Calu3 (cell line): ENCODE measurements around the gene NT5DC4. TPM values are rescaled to one million over a fixed set of nuclear protein-coding genes. Genes with fewer than 3 reads are reported as not detected.

ENCODE experiments used
- BruUV-seq: library from RNA; stranded (reverse); fragments of 400-500 nt; replicated peaks from 2 replicates; lab custom pipeline; 2021; lab: Mats Ljungman, UMichigan
- CTCF ChIA-PET: fragments of 300-600 bp; sonication (Branson Sonifier 250); formaldehyde crosslinking; loops from one replicate; lab custom pipeline; 2022; ENCODE audit warnings: antibody characterized with exemption; lab: Charles Lee
- DNase-seq: peaks from one replicate; pipeline ENCODE4 v3.0.0; 2022
- H3K27ac Mint-ChIP-seq: one replicate; pipeline ENCODE4 v1.8.0; 2022; ENCODE audit warnings: mixed read lengths; ENCODE audit not compliant: unreplicated experiment
- H3K27me3 Mint-ChIP-seq: one replicate; pipeline ENCODE4 v1.8.0; 2022; ENCODE audit warnings: mixed read lengths; ENCODE audit not compliant: unreplicated experiment
- H3K36me3 Mint-ChIP-seq: one replicate; pipeline ENCODE4 v1.8.0; 2022; ENCODE audit warnings: mild to moderate bottlenecking, moderate library complexity, mixed read lengths; ENCODE audit not compliant: insufficient read depth, unreplicated experiment
- H3K4me1 Mint-ChIP-seq: one replicate; pipeline ENCODE4 v1.8.0; 2022; ENCODE audit warnings: mild to moderate bottlenecking, low read depth, mixed read lengths; ENCODE audit not compliant: unreplicated experiment
- H3K4me3 Mint-ChIP-seq: one replicate; pipeline ENCODE4 v1.8.0; 2022; ENCODE audit warnings: mild to moderate bottlenecking, low read depth, moderate library complexity, mixed read lengths; ENCODE audit not compliant: unreplicated experiment
- H3K9me3 Mint-ChIP-seq: one replicate; pipeline ENCODE4 v1.8.0; 2022; ENCODE audit warnings: low read depth, mixed read lengths; ENCODE audit not compliant: unreplicated experiment
- intact Hi-C: fragments of 100-400 bp; cut with micrococcal nuclease; formaldehyde crosslinking; loops from one replicate; pipeline ENCODE4 v1.10.0; 2022; ENCODE audit not compliant: unreplicated experiment
- total RNA-seq: library from RNA; stranded (reverse); gene quantifications from 2 replicates; pipeline ENCODE4 v1.2.3, GENCODE V29; 2022
- TF ChIP-seq, protein P1 (sequence below): fragments of 200-600 bp; IDR thresholded peaks from one replicate; pipeline ENCODE4 v1.8.0; 2022; ENCODE audit warnings: antibody characterized with exemption; ENCODE audit not compliant: unreplicated experiment

Gene NT5DC4
- total RNA-seq, 1 experiment from 2014 or later, result 10.1 TPM

DNA sequence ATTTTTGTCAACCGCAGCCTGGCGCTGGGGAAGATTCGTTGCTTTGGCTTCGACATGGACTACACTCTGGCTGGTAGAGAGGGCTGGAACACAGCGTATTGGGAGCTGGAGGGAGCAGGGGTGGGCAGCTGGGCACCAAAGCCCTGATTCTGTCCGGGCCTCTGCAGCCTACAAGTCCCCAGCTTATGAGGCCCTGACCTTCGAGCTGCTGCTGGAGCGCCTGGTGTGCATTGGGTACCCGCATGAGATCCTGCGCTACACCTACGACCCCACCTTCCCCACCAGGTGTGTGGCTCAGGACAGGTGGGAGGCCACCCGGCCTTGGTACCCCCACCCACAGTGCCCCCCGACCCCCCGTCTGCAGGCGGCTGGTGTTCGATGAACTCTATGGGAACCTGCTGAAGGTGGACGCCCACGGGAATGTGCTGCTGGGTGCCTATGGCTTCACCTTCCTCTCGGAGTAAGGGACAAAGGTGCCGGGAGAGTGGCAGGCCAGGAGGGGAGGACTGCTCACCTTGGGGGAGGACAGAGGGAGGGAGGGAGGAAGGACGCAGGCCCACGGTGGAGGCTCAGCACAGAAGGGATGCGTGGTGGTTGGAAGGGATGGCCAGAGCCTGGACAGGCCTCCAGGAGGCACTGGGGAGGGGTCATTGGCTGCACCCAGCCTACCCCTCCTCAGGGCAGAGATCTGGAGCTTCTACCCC lies 1.2 kb downstream of the NT5DC4 start:
- CTCF ChIA-PET, result no interaction called here
- Mint-ChIP-seq H3K36me3 (peaks cover 14% of the 10 kb centered on the region), H3K4me3 (no peak overlapping the region), H3K9me3 (no peaks in the 10 kb centered on the region), H3K27me3 (peaks cover 8% of the 10 kb centered on the region), H3K4me1 (peaks cover 17% of the 10 kb centered on the region), H3K27ac (no peak overlapping the region)
- TF ChIP-seq, protein P1, sequence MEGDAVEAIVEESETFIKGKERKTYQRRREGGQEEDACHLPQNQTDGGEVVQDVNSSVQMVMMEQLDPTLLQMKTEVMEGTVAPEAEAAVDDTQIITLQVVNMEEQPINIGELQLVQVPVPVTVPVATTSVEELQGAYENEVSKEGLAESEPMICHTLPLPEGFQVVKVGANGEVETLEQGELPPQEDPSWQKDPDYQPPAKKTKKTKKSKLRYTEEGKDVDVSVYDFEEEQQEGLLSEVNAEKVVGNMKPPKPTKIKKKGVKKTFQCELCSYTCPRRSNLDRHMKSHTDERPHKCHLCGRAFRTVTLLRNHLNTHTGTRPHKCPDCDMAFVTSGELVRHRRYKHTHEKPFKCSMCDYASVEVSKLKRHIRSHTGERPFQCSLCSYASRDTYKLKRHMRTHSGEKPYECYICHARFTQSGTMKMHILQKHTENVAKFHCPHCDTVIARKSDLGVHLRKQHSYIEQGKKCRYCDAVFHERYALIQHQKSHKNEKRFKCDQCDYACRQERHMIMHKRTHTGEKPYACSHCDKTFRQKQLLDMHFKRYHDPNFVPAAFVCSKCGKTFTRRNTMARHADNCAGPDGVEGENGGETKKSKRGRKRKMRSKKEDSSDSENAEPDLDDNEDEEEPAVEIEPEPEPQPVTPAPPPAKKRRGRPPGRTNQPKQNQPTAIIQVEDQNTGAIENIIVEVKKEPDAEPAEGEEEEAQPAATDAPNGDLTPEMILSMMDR, result no peak
- intact Hi-C loops, result no loop called here
- no TSS peak for BruUV-seq
- no peak for DNase-seq

DNA sequence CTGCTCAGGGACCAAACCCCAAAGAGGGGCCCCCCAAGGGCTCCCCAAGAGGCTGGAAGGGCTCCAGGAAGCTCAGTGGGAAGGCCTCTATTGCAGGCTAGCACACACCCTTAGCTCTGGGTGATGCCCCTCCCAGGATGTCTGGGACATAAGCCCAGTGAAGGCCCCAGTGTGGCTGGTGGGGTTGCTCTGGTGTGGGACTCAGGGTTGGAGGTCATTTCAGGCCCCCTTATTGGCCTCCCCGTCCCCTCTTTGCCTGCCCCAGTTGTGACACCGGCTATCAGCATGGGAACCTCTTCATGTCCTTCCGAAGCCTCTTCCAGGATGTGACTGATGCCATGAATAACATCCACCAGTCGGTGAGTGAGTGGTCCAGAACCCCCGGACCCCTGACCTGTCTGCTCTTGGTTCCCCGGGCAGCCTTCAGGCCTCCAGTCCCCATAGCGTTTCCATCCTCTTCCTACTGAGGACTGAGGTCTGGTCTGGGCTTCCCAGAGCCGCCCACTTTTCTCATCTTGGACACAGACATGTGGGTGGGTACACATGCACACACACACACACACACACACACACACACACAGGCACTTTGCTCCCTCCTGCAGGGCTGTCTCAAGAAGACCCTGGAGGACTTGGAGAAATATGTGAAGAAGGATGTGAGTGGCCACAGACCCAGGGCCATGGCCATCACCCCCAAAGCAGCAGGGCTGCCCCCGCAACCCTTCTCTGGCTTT lies 2.2 kb downstream of the NT5DC4 start:
- intact Hi-C loops, result no loop called here
- BruUV-seq, result no TSS peak
- no peak overlapping the region for H3K27ac Mint-ChIP-seq
- H3K9me3 Mint-ChIP-seq, result no peaks in the 10 kb centered on the region
- H3K36me3 Mint-ChIP-seq, result peaks cover 15% of the 10 kb centered on the region
- no peak for DNase-seq
- no peak overlapping the region for H3K4me3 Mint-ChIP-seq
- H3K27me3 Mint-ChIP-seq, result peaks cover 8% of the 10 kb centered on the region
- peaks cover 27% of the 10 kb centered on the region for H3K4me1 Mint-ChIP-seq
- CTCF ChIA-PET, result no interaction called here
- TF ChIP-seq, protein P1, result no peak

DNA sequence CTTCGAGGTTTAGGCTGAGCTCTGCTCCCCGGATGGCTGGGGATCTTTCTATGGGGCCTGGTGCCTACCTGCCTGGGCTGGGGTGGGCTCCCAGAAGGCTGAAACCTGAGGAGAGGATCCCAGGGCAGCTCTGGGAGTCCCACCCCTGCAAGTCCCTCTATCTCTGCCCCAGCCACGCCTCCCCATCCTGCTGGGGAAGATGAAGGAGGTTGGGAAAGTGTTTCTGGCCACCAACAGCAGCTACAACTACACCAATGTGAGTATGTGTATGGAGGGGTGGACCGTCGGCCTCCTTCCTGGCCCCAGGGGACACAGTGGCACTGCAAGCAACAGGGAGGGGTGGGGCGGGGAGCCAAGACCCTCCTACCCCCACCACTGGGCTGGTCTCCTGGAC lies 2.7 kb downstream of the NT5DC4 start:
- TF ChIP-seq, protein P1, result no peak
- H3K27ac Mint-ChIP-seq, result no peak overlapping the region
- peaks cover 8% of the 10 kb centered on the region for H3K27me3 Mint-ChIP-seq
- no peak overlapping the region for H3K4me3 Mint-ChIP-seq
- BruUV-seq, result no TSS peak
- no peak for DNase-seq
- intact Hi-C loops, result no loop called here
- peaks cover 17% of the 10 kb centered on the region for H3K36me3 Mint-ChIP-seq
- CTCF ChIA-PET, result no interaction called here
- peaks cover 33% of the 10 kb centered on the region for H3K4me1 Mint-ChIP-seq
- no peaks in the 10 kb centered on the region for H3K9me3 Mint-ChIP-seq

DNA sequence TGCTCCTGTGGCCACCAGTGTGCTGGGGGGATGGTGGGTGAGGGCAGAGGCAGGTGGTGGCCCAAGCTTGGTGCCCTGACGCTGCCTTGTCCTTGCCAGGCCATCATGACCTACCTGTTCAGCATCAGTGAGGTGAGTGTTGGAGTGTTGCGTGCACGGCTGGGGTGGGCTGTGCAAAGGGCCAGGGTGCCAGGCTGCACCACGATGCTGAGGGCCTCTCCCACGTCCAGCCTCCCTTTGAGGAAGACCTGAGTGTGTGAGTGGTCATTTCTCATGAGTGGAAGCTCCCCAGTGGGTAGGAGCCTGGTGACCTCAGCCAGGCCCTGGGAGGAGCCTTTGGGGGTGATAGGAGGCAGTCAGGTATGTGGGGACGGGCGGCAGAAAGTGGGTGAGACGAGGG lies 3.2 kb downstream of the NT5DC4 start:
- Mint-ChIP-seq H3K36me3 (peaks cover 21% of the 10 kb centered on the region), H3K27me3 (peaks cover 4% of the 10 kb centered on the region), H3K27ac (peak overlapping the region; percentile 84), H3K9me3 (no peaks in the 10 kb centered on the region), H3K4me1 (peaks cover 38% of the 10 kb centered on the region), H3K4me3 (no peak overlapping the region)
- intact Hi-C loops, result no loop called here
- CTCF ChIA-PET, result interaction anchor here (1.2 to 3.4 kb wide), 5 partner anchors 14 to 237 kb away, joined by 3 to 92 read pairs (median 4); no protein-coding TSS in a partner anchor
- no TSS peak for BruUV-seq
- TF ChIP-seq, protein P1, result no peak
- DNase-seq, result no peak
